Fibroblast of gingiva (primary cell): ENCODE measurements around the gene EVI5.
"Not testable (repeated sequence)": the region's sequence is repeated elsewhere in the genome, so short reads cannot be mapped to it uniquely, and the experiment has no call there.

Experiments
- DNase-seq: peaks from one replicate; pipeline ENCODE4 v3.0.0-alpha.2; 2011; ENCODE audit warnings: low read depth

The EVI5 gene

DNA sequence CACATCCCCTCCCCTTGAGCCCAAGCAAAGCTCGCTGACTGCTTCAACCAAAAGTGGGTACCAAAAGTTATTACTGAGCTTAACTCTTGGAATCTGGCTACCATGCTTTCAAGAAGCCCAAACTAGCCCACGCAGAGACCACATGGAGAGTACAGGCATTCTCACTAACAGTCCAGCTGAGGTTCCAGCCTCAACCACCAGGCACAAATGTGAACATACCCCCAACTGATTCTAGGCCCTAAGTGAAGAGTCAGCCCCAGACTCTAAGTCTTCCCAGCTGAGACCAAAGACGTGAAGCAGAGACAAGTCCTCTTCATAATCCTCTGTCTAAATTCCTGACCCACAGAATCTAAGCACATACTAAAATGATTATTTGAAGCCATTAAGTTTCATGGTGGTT, 36.8 kb downstream of the EVI5 start:
- DNase-seq: no peak

- DNase-seq: peak; percentile 53
These were observed 37.2 kb downstream of the EVI5 start for GRCh38 chr1:92747735-92748134.

- not testable (repeated sequence) for DNase-seq
These were observed 38.7 kb downstream of the EVI5 start for GRCh38 chr1:92746255-92746654.

- no peak for DNase-seq
These were observed 41.7 kb downstream of the EVI5 start for GRCh38 chr1:92743221-92743620.

DNA sequence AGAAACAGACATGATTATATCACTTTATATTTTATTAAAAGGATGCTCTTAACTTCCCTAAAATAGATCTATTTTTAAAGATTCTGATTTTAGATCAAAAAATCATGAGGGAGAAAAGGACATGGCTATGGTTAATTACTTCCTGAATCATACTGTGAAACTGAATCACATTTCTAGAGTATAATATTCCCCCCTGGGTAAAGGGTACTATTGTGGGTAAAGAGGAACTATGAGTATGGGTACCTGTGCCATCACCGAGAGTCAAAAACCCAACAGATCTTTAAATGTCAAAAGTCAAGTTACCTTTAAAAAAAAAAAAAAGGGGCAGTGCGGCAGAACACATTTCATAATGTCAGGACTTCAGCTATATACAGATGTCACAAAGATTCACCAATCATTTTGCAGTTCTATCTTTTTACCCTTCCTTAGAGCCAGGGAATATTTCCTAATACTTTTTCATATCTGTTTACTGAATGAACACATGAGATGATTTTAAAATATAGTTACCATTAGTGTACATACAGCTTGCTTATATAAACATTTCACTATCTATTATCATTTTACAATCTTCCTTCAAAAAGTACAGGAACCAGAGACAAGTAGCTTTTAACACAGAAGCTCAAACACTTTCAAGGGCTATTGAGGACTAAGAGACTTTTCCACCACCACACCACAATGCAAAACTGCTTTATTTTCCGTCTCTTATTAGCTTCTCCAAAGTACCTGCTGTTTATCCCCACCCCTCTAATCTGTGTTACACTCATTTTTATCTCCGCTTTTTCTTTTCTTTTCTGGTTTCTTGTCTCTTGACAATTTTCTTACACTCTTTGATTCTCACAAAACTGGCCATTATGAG, 45.0 kb downstream of the EVI5 start:
- DNase-seq: no peak

DNA sequence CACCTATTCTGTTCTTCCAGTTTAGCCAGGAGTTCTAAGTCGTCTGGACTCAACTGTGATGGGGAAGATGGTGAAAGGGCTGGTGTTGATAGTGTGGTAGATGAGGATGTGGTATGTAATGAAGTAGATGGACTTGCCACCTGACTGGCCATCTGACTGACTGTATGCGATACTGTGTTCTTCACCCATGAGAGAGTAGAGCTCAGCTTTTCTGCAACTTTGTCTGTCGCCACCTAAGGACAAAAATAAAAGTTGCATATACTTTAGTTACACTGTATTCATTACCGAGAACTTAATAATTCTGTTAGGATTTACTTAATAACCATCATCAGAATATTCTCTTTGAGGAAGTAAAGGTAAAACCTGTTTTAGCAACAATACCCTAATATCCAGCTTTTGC, 48.5 kb downstream of the EVI5 start:
- DNase-seq: no peak

DNA sequence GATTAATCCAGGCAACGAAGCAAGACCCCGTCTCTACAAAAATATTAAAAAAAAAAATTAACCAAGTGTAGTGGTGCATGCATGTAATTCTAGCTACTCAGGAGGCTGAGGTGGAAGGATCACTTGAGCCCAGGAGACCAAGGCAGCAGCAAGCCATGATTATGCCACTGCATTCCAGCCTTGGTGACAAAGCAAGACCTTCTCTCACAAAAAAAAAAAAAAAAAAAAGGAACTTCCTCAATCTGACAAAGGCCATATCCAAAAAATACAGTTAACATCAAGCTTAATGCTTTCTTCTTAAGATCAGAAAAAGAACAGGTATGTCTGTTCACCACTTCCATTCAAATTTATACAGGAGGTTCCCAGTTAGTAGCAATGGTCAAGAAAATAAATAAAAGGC, 54.4 kb downstream of the EVI5 start:
- no peak for DNase-seq

DNA sequence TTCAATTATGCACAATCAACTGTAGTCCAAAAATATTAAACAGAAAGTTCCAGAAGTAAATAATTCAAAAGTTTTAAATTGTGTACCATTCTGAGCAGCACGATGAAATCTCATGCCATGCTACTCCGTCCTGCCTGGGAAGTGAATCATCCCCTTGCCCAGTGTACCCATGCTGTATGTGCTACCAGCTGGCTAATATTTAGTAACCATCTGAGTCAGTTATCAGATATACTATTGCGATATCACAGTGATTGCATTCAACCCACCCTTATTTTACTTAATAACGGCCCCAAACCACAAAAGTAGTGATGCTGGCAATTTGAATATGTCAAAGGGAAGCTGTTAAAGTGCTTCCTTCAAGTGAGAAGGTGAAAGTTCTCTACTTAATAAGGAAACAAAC, 56.2 kb downstream of the EVI5 start:
- peak; percentile 64 for DNase-seq

DNA sequence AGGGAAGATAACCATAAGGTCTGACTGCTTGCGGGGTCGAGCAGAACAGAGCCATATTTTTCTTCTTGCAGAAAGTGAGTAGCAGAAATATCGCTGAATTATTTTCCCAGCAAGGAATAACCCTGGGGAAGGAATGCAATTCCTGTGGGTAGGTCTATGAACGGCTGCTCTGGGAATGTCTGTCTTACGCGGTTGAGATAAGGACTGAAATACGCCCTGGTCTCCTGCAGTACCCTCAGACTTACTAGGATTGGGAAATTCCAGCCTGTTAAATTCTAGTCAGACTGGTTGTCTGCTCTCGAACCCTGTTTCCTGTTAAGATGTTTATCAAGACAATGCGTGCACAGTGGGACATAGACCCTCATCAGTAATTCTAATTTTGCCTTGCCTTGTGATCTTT, 61.2 kb downstream of the EVI5 start:
- DNase-seq: not testable (repeated sequence)

GRCh38 chr1:92721886-92722285, 63.0 kb downstream of the EVI5 start:
- no peak for DNase-seq

GRCh38 chr1:92721157-92721556, 63.8 kb downstream of the EVI5 start:
- not testable (repeated sequence) for DNase-seq

GRCh38 chr1:92715476-92715951, 69.4 kb downstream of the EVI5 start:
- DNase-seq: not testable (repeated sequence)

- no peak for DNase-seq
These were observed 71.0 kb downstream of the EVI5 start for GRCh38 chr1:92713939-92714338.

GRCh38 chr1:92711473-92712165, 73.3 kb downstream of the EVI5 start:
- no peak for DNase-seq

- peak; percentile 10 for DNase-seq
These were observed 75.2 kb downstream of the EVI5 start for GRCh38 chr1:92709738-92710137.

GRCh38 chr1:92708368-92708950, 76.4 kb downstream of the EVI5 start:
- no peak for DNase-seq

DNA sequence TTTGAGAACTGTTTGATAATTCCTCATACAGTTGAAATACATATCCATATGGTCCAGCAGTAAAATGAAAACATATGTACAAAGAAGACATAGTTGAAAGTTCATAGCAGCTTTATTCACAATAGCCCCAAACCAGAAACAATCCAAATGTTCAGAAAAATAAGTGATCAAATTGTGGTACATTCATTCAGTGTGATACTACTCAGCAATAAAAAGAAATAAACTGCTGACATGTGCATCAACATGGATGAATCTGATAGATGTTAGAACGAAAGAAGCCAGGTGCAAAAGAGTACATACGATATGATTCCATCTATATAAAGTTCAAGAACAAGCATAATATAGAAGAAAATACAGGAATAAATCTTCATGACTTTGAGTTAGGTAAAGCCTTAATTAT, 77.2 kb downstream of the EVI5 start:
- no peak for DNase-seq

GRCh38 chr1:92707292-92707691, 77.6 kb downstream of the EVI5 start:
- no peak for DNase-seq

GRCh38 chr1:92705446-92705845, 79.5 kb downstream of the EVI5 start:
- DNase-seq: no peak

GRCh38 chr1:92701147-92701546, 83.8 kb downstream of the EVI5 start:
- peak; percentile 44 for DNase-seq

DNA sequence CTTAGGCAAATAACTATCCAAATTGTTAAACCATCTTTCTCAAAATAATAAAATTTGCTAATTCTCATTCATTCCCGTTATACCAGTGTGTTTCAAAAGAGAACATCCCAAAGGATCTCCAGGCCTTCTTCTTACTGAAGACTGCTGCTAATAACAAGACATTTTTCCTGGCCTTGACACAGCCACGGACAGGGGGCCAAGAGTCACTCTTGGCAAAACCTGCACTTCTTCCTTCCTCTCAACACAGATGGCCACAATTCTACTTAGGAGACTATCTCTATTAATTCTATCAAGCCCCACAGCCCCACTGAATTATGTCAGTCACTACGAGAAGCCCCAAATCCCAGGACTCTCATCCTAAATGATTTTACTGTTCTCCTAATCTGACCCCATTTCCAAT, 86.0 kb downstream of the EVI5 start:
- no peak for DNase-seq

DNA sequence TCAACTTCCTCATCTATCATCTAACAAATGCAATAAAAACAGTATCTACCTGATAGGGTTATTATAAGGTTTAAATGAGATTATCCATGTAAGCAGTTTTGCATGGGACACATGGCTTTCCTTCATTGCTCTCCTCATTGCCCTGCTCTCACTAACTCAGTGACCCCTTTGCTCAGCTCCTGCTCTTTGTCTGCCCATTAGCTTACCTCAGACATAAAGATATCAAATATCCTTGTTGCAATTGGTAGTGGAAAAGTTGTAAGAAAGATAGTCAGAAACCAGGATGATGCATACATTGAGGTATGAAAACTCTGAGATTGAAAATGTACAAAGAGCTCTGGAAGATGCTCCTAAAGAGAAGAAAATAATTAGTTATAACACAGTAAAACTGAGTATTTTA, 89.8 kb downstream of the EVI5 start:
- DNase-seq: no peak

- DNase-seq: no peak
These were observed 93.0 kb downstream of the EVI5 start for GRCh38 chr1:92691925-92692324.
